Activated T-cell treated with anti-CD3 and anti-CD28 coated beads, Interleukin-2, amount 50 U/mL, for 72 hours (primary cell): Measurements from ENCODE around the gene REN. TPM values are rescaled to one million over a fixed set of nuclear protein-coding genes. Genes with fewer than 3 reads are reported as not detected.
A peak's percentile ranks its signal among the peaks of the same experiment; 100 is the strongest.

Experiments used
- ATAC-seq, 2 donors: fragments of 150-1000 bp; cut with Tn5 transposase; replicated peaks in 1 of 2; 2 replicates each; pipeline ENCODE4 v1.10.0; 2021; ENCODE audit warnings: moderate library complexity in 2 of 2, mild to moderate bottlenecking in 1 of 2
- DNase-seq, 2 donors: peaks; one replicate each; pipeline ENCODE4 v3.0.0; 2021 to 2022; ENCODE audit warnings: mixed read lengths in 1 of 2
- H3K27ac Mint-ChIP-seq: one replicate; pipeline ENCODE4 v1.8.0; 2022; ENCODE audit warnings: mild to moderate bottlenecking, moderate library complexity, mixed read lengths
- H3K27me3 Mint-ChIP-seq: one replicate; pipeline ENCODE4 v1.8.0; 2022; ENCODE audit warnings: low read depth, mixed read lengths
- H3K36me3 Mint-ChIP-seq, 2 donors: one replicate each; pipeline ENCODE4 v1.8.0; 2022; ENCODE audit warnings: mixed read lengths in 2 of 2, mild to moderate bottlenecking in 1 of 2; ENCODE audit not compliant: insufficient read depth in 2 of 2
- H3K4me1 Mint-ChIP-seq: one replicate; pipeline ENCODE4 v1.8.0; 2022; ENCODE audit warnings: low read depth, mixed read lengths
- H3K4me3 Mint-ChIP-seq, 2 donors: one replicate each; pipeline ENCODE4 v1.8.0; 2022; ENCODE audit warnings: mild to moderate bottlenecking in 2 of 2, mixed read lengths in 2 of 2, moderate library complexity in 2 of 2
- H3K9me3 Mint-ChIP-seq, 2 donors: one replicate each; pipeline ENCODE4 v1.8.0; 2022; ENCODE audit warnings: mixed read lengths in 2 of 2
- total RNA-seq, 2 donors: library from RNA; stranded (reverse); gene quantifications; one replicate each; pipeline ENCODE4 v1.2.3, GENCODE V29; 2022

REN gene
- total RNA-seq, 2 donors from 2014 or later = not detected

GRCh38 chr1:204181116-204181515, 15.0 kb upstream of the REN start:
- Mint-ChIP-seq H3K27ac (no peak overlapping the region), H3K27me3 (no peaks in the 10 kb centered on the region), H3K4me3 (no peak overlapping the region), H3K9me3 (no peaks in the 10 kb centered on the region), H3K36me3 (no peaks in the 10 kb centered on the region), H3K4me1 (no peaks in the 10 kb centered on the region)
- DNase-seq = no peak
- ATAC-seq = no peak

- DNase-seq = no peak
- no peak overlapping the region for H3K4me3 Mint-ChIP-seq
- ATAC-seq = no peak
- H3K4me1 Mint-ChIP-seq = no peaks in the 10 kb centered on the region
- no peaks in the 10 kb centered on the region for H3K27me3 Mint-ChIP-seq
- H3K27ac Mint-ChIP-seq = no peak overlapping the region
- no peaks in the 10 kb centered on the region for H3K36me3 Mint-ChIP-seq
- no peaks in the 10 kb centered on the region for H3K9me3 Mint-ChIP-seq
Observed at GRCh38 chr1:204180133-204180532, 14.0 kb upstream of the REN start.

- DNase-seq (no peak), ATAC-seq (no peak)
- Mint-ChIP-seq H3K36me3 (no peaks in the 10 kb centered on the region), H3K4me3 (no peak overlapping the region), H3K4me1 (no peaks in the 10 kb centered on the region), H3K27me3 (peaks cover 3% of the 10 kb centered on the region), H3K9me3 (peaks cover 0 to 1% of the 10 kb centered on the region in 2 donors), H3K27ac (no peak overlapping the region)
Observed at GRCh38 chr1:204178487-204179281, 12.5 kb upstream of the REN start.

- H3K36me3 Mint-ChIP-seq = peaks cover 0 to 2% of the 10 kb centered on the region in 2 donors
- no peak for ATAC-seq
- peaks cover 0 to 2% of the 10 kb centered on the region in 2 donors for H3K9me3 Mint-ChIP-seq
- H3K27ac Mint-ChIP-seq = no peak overlapping the region
- DNase-seq = no peak
- no peak overlapping the region for H3K4me3 Mint-ChIP-seq
- H3K27me3 Mint-ChIP-seq = peaks cover 6% of the 10 kb centered on the region
- H3K4me1 Mint-ChIP-seq = no peaks in the 10 kb centered on the region
Observed at GRCh38 chr1:204177133-204177532, 11.0 kb upstream of the REN start.

GRCh38 chr1:204176049-204176448, 9.9 kb upstream of the REN start:
- H3K4me1 Mint-ChIP-seq = no peaks in the 10 kb centered on the region
- peaks cover 6% of the 10 kb centered on the region for H3K27me3 Mint-ChIP-seq
- H3K36me3 Mint-ChIP-seq = peaks cover 1 to 5% of the 10 kb centered on the region in 2 donors
- no peak overlapping the region for H3K4me3 Mint-ChIP-seq
- H3K27ac Mint-ChIP-seq = no peak overlapping the region
- ATAC-seq (no peak), DNase-seq (no peak)
- peaks cover 2 to 4% of the 10 kb centered on the region in 2 donors for H3K9me3 Mint-ChIP-seq

GRCh38 chr1:204174958-204175357, 8.8 kb upstream of the REN start:
- Mint-ChIP-seq H3K4me1 (no peaks in the 10 kb centered on the region), H3K4me3 (no peak overlapping the region), H3K27me3 (peaks cover 6% of the 10 kb centered on the region), H3K9me3 (peaks cover 5 to 8% of the 10 kb centered on the region in 2 donors), H3K36me3 (peaks cover 1 to 7% of the 10 kb centered on the region in 2 donors), H3K27ac (no peak overlapping the region)
- DNase-seq = no peak
- no peak for ATAC-seq

- peaks cover 5 to 12% of the 10 kb centered on the region in 2 donors for H3K9me3 Mint-ChIP-seq
- no peak overlapping the region for H3K4me3 Mint-ChIP-seq
- H3K27ac Mint-ChIP-seq = no peak overlapping the region
- H3K27me3 Mint-ChIP-seq = peaks cover 6% of the 10 kb centered on the region
- peaks cover 1 to 10% of the 10 kb centered on the region in 2 donors for H3K36me3 Mint-ChIP-seq
- DNase-seq (no peak), ATAC-seq (no peak)
- H3K4me1 Mint-ChIP-seq = no peaks in the 10 kb centered on the region
Observed at GRCh38 chr1:204172404-204173029, 6.4 kb upstream of the REN start.

- ATAC-seq = no peak
- H3K4me1 Mint-ChIP-seq = no peaks in the 10 kb centered on the region
Observed at GRCh38 chr1:204171751-204172178, 5.6 kb upstream of the REN start.

GRCh38 chr1:204170494-204171155, 4.5 kb upstream of the REN start:
- H3K4me3 Mint-ChIP-seq = no peak overlapping the region
- ATAC-seq (no peak), DNase-seq (no peak)
- H3K9me3 Mint-ChIP-seq = peaks cover 5 to 16% of the 10 kb centered on the region in 2 donors
- peaks cover 6% of the 10 kb centered on the region for H3K27me3 Mint-ChIP-seq
- H3K4me1 Mint-ChIP-seq = no peaks in the 10 kb centered on the region
- no peak overlapping the region for H3K27ac Mint-ChIP-seq
- H3K36me3 Mint-ChIP-seq = peaks cover 1 to 12% of the 10 kb centered on the region in 2 donors

More at GRCh38 chr1:204171751-204172178, 5.6 kb upstream of the REN start:
- no peak for DNase-seq
- Mint-ChIP-seq H3K27ac (no peak overlapping the region), H3K4me3 (no peak overlapping the region), H3K36me3 (peaks cover 1 to 12% of the 10 kb centered on the region in 2 donors), H3K9me3 (peaks cover 5 to 14% of the 10 kb centered on the region in 2 donors), H3K27me3 (peaks cover 6% of the 10 kb centered on the region)

GRCh38 chr1:204169858-204170257, 3.7 kb upstream of the REN start:
- Mint-ChIP-seq H3K27me3 (peaks cover 14% of the 10 kb centered on the region), H3K4me3 (no peak overlapping the region), H3K9me3 (peaks cover 5 to 16% of the 10 kb centered on the region in 2 donors), H3K36me3 (peaks cover 1 to 12% of the 10 kb centered on the region in 2 donors), H3K27ac (no peak overlapping the region), H3K4me1 (no peaks in the 10 kb centered on the region)
- no peak for ATAC-seq
- no peak for DNase-seq

- no peak overlapping the region for H3K4me3 Mint-ChIP-seq
- H3K27ac Mint-ChIP-seq = no peak overlapping the region
- peaks cover 1 to 12% of the 10 kb centered on the region in 2 donors for H3K36me3 Mint-ChIP-seq
- DNase-seq (no peak), ATAC-seq (no peak)
- H3K9me3 Mint-ChIP-seq = peaks cover 5 to 14% of the 10 kb centered on the region in 2 donors
- H3K4me1 Mint-ChIP-seq = no peaks in the 10 kb centered on the region
- peaks cover 9% of the 10 kb centered on the region for H3K27me3 Mint-ChIP-seq
Observed at GRCh38 chr1:204167730-204168129, 1.6 kb upstream of the REN start.

- peaks cover 0 to 2% of the 10 kb centered on the region in 2 donors for H3K36me3 Mint-ChIP-seq
- DNase-seq = peak; percentile 77 to 84
- peak; percentile 92 to 93 for ATAC-seq
- H3K4me3 Mint-ChIP-seq = no peak overlapping the region
- H3K9me3 Mint-ChIP-seq = peaks cover 0 to 4% of the 10 kb centered on the region in 2 donors
- H3K27me3 Mint-ChIP-seq = peaks cover 9% of the 10 kb centered on the region
- H3K27ac Mint-ChIP-seq = no peak overlapping the region
- no peaks in the 10 kb centered on the region for H3K4me1 Mint-ChIP-seq
Observed at GRCh38 chr1:204162494-204163074, 3.6 kb downstream of the REN start.
